GM12878 (cell line): ENCODE results near the gene SOCS1. TPM values are rescaled to one million over a fixed set of nuclear protein-coding genes. Genes with fewer than 3 reads are reported as not detected.

Experiments used
- ATF3 ChIP-seq: IDR thresholded peaks from 2 replicates; pipeline ENCODE4 v1.6.1; 2011; ENCODE audit warnings: low read depth, mild to moderate bottlenecking, low read length, moderate library complexity, borderline replicate concordance; ENCODE audit errors: extremely low read depth
- ATF7 ChIP-seq: fragments of 450-650 bp; IDR thresholded peaks from 2 replicates; pipeline ENCODE4 v1.6.1; 2016; ENCODE audit warnings: low read depth, mild to moderate bottlenecking
- BCL11A ChIP-seq: IDR thresholded peaks from 2 replicates; pipeline ENCODE4 v1.6.1; 2011; ENCODE audit warnings: low read depth, low read length
- CBFB ChIP-seq: IDR thresholded peaks from 2 replicates; pipeline ENCODE4 v1.6.1; 2016; ENCODE audit warnings: antibody characterized with exemption, low read depth
- CBX3 ChIP-seq: fragments of 200-600 bp; sonication (generic); IDR thresholded peaks from 2 replicates; pipeline ENCODE4 v1.6.1; 2016; ENCODE audit warnings: low read depth, borderline replicate concordance
- EGR1 ChIP-seq, 2 experiments: IDR thresholded peaks; 1 replicate in 1 of 2; 2 replicates in 1 of 2; pipeline ENCODE4 v1.6.1; 2011 to 2012; ENCODE audit warnings: low read depth in 2 of 2, low read length in 2 of 2, borderline replicate concordance in 1 of 2, mild to moderate bottlenecking in 1 of 2, moderate library complexity in 1 of 2
- HDAC2 ChIP-seq: fragments of 200-600 bp; sonication (generic); IDR thresholded peaks from 2 replicates; pipeline ENCODE4 v1.6.1; 2017
- KDM1A ChIP-seq: fragments of 200-600 bp; sonication (generic); IDR thresholded peaks from 2 replicates; pipeline ENCODE4 v1.6.1; 2016; ENCODE audit warnings: borderline replicate concordance
- LARP7 ChIP-seq: fragments of 450-650 bp; IDR thresholded peaks from 2 replicates; pipeline ENCODE4 v1.6.1; 2017; ENCODE audit warnings: mild to moderate bottlenecking
- MEF2B ChIP-seq: fragments of 450-650 bp; IDR thresholded peaks from 2 replicates; pipeline ENCODE4 v1.6.1; 2018; ENCODE audit warnings: mild to moderate bottlenecking, moderate library complexity; ENCODE audit not compliant: partially characterized antibody, poor library complexity, severe bottlenecking
- PBX3 ChIP-seq: IDR thresholded peaks from 2 replicates; pipeline ENCODE4 v1.6.1; 2011; ENCODE audit warnings: mild to moderate bottlenecking, low read depth, low read length, moderate library complexity; ENCODE audit not compliant: insufficient replicate concordance
- POLR2AphosphoS2 ChIP-seq: IDR thresholded peaks from 2 replicates; pipeline ENCODE4 v1.6.1; 2011; ENCODE audit warnings: low read depth, mild to moderate bottlenecking, low read length, improper control_type of control experiment, moderate library complexity
- SKIL ChIP-seq: fragments of 450-650 bp; IDR thresholded peaks from 2 replicates; pipeline ENCODE4 v1.6.1; 2017; ENCODE audit warnings: mild to moderate bottlenecking, low read depth, inconsistent platforms; ENCODE audit not compliant: poor library complexity, severe bottlenecking
- SP1 ChIP-seq: IDR thresholded peaks from one replicate; pipeline ENCODE4 v1.6.1; 2011; ENCODE audit warnings: low read depth, low read length
- SREBF2 ChIP-seq: IDR thresholded peaks from 2 replicates; pipeline ENCODE4 v1.6.1; 2012; ENCODE audit warnings: mild to moderate bottlenecking, low read length
- STAT1 ChIP-seq: fragments of 450-650 bp; conservative IDR thresholded peaks from 2 replicates; pipeline ENCODE4 v1.6.1; 2014; ENCODE audit warnings: antibody characterized with exemption, mild to moderate bottlenecking
- SUZ12 ChIP-seq: fragments of 200-600 bp; sonication (generic); IDR thresholded peaks from one replicate; pipeline ENCODE4 v1.6.1; 2018; ENCODE audit warnings: antibody characterized with exemption, mild to moderate bottlenecking; ENCODE audit not compliant: unreplicated experiment
- WRNIP1 ChIP-seq: IDR thresholded peaks from 2 replicates; pipeline ENCODE4 v1.6.1; 2011; ENCODE audit warnings: low read depth, low read length, improper control_type of control experiment, borderline replicate concordance
- YBX1 ChIP-seq: fragments of 450-650 bp; IDR thresholded peaks from 2 replicates; pipeline ENCODE4 v1.6.1; 2016; ENCODE audit warnings: antibody characterized with exemption
- YY1 ChIP-seq: IDR thresholded peaks from 2 replicates; pipeline ENCODE4 v1.6.1; 2011; ENCODE audit warnings: low read depth, mild to moderate bottlenecking, low read length
- polyA plus RNA-seq, 11 experiments: library from polyadenylated mRNA; depleted of rRNA in 4 of 11; unstranded in 6 of 11; stranded (reverse) in 5 of 11; fragments of >200 nt; fragmentation: Nextera tagmentation in 4 of 11; fragmentation: Illumina TruSeq in 1 of 11; extraction: Ambion mirVana in 4 of 11; extraction: Trizol in 1 of 11; gene quantifications; 1 replicate in 1 of 11; 2 replicates in 10 of 11; pipeline versions ENCODE4 v1.2.1 to v1.2.3, GENCODE V29; 2011 to 2016; ENCODE audit warnings: inconsistent platforms in 2 of 11, missing spikeins in 2 of 11, low read depth in 1 of 11
- total RNA-seq, 4 experiments: library from RNA; depleted of rRNA in 3 of 4; stranded (reverse); fragments of >200 nt in 3 of 4; fragmentation: Illumina TruSeq in 1 of 4; extraction: Trizol in 1 of 4; gene quantifications; 2 replicates each; pipeline versions ENCODE4 v1.2.1 to v1.2.3, GENCODE V29; 2013 to 2021
- TF ChIP-seq, protein P1 (sequence below), 3 experiments: IDR thresholded peaks in 2 of 3; conservative IDR thresholded peaks in 1 of 3; 2 replicates each; pipeline ENCODE4 v1.5.1; 2011; ENCODE audit warnings: low read depth in 3 of 3, low read length in 3 of 3, mild to moderate bottlenecking in 3 of 3, control low read depth in 2 of 3, moderate library complexity in 2 of 3, inconsistent platforms in 1 of 3, mixed read lengths in 1 of 3; ENCODE audit not compliant: control insufficient read depth in 2 of 3, insufficient read depth in 1 of 3; ENCODE audit errors: extremely low read depth in 1 of 3

The SOCS1 gene
- total and polyA plus RNA-seq, 10 of the 15 experiments (the other 5 are each of a cell fraction or from before 2014, with no cell fraction given): 0.42 to 39.8 (median 11.2) TPM

DNA sequence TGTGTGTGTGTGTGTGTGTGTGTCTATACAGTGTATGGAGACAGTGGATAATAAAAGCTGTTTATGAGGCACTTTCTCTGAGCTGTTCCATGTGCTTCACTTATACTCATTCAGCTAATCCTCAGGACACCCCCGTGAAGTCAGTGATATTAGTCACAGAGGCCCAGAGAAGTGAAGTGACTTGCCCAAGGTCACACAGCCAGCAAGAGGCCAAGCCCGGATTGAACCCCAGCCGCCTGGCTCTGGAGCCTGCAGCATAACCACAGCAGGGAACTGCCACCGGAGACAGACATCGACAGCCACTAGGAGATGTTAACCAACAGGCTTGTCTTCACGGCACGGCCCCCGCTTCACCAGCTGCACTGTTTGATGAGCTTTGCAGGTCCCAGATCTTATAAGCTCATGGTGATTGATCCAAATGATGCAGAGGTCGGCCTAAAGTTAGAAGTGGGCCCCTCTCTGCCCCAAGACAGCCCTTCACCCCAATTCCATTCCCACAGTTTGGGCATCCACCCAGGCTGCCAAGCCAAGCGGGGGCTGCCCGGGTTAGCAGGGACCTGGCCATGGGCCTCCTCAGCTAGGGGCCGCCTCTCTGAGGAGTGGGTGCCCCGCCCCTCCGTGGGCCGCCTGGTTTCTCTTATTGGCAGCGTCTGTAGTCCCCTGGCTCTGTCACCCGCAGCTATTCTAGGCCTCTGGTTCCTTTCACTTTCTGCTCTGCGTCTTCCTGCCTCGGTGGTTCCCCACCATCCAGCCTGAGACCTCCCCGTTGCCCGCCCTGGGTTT lies 30.9 kb downstream of the SOCS1 start (continued):
- no peak for TF ChIP-seq STAT1
- no peak for TF ChIP-seq YY1
- no peak for TF ChIP-seq CBX3
- peak; percentile 66 for TF ChIP-seq ATF7
- no peak for TF ChIP-seq SREBF2
- TF ChIP-seq POLR2AphosphoS2: no peak
- no peak for TF ChIP-seq WRNIP1
- TF ChIP-seq, protein P1, sequence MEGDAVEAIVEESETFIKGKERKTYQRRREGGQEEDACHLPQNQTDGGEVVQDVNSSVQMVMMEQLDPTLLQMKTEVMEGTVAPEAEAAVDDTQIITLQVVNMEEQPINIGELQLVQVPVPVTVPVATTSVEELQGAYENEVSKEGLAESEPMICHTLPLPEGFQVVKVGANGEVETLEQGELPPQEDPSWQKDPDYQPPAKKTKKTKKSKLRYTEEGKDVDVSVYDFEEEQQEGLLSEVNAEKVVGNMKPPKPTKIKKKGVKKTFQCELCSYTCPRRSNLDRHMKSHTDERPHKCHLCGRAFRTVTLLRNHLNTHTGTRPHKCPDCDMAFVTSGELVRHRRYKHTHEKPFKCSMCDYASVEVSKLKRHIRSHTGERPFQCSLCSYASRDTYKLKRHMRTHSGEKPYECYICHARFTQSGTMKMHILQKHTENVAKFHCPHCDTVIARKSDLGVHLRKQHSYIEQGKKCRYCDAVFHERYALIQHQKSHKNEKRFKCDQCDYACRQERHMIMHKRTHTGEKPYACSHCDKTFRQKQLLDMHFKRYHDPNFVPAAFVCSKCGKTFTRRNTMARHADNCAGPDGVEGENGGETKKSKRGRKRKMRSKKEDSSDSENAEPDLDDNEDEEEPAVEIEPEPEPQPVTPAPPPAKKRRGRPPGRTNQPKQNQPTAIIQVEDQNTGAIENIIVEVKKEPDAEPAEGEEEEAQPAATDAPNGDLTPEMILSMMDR (IDR thresholded peaks at IDR 0.05 in 2 of 3, conservative IDR thresholded peaks at IDR 0.05 in 1 of 3; ENCODE audit: control insufficient read depth in 2 of 3, extremely low read depth in 1 of 3, insufficient read depth in 1 of 3, low read depth in 3 of 3, low read length in 3 of 3): no peak
- TF ChIP-seq MEF2B: peak; percentile 96
- TF ChIP-seq KDM1A: no peak
- peak; percentile 35; the same call in 1 of the 2 replicates for TF ChIP-seq BCL11A
- 0 out of 2 replicates have a peak, but pooled peaks have one; percentile 41 for TF ChIP-seq LARP7
- no peak for TF ChIP-seq HDAC2
- no peak for TF ChIP-seq ATF3
- TF ChIP-seq CBFB: peak; percentile 11; the same call in 1 of the 2 replicates
- TF ChIP-seq SP1: peak; percentile 63
- peak; percentile 8 for TF ChIP-seq PBX3
- peak in 1 of 2 experiments; percentile 24; a peak in 2 of 3 replicates for TF ChIP-seq EGR1 (IDR thresholded peaks at IDR 0.05; ENCODE audit: borderline replicate concordance in 1 of 2, low read depth in 2 of 2, low read length in 2 of 2)
- no peak for TF ChIP-seq SUZ12
- TF ChIP-seq YBX1: no peak
- peak; percentile 41 for TF ChIP-seq SKIL
